GM12865 (cell line): ENCODE results near the gene MRPL51.

ENCODE experiments used
- DNase-seq: peaks from one replicate; pipeline ENCODE4 v3.0.0; 2010; ENCODE audit warnings: low read depth
- H3K4me3 ChIP-seq: 2 replicates; pipeline ENCODE4 v1.5.1; 2011; ENCODE audit warnings: mild to moderate bottlenecking, low read depth, low read length, control low read depth
- CTCF ChIP-seq: IDR thresholded peaks from 2 replicates; pipeline ENCODE4 v1.5.1; 2011; ENCODE audit warnings: low read length, control low read depth, low read depth, inconsistent platforms; ENCODE audit not compliant: insufficient read depth; ENCODE audit errors: missing control alignments

Gene MRPL51

GRCh38 chr12:6452944-6453630 is 40.0 kb downstream of the MRPL51 start:
- no peak for TF ChIP-seq CTCF
- H3K4me3 ChIP-seq, result peak overlapping the region; percentile 95

GRCh38 chr12:6452245-6452943 is 40.7 kb downstream of the MRPL51 start:
- TF ChIP-seq CTCF, result no peak
- H3K4me3 ChIP-seq, result peak overlapping the region; percentile 95
- peak; percentile 53 for DNase-seq

More at GRCh38 chr12:6452944-6453630, 40.0 kb downstream of the MRPL51 start:
- peak; percentile 76 for DNase-seq

GRCh38 chr12:6451348-6452244 is 41.5 kb downstream of the MRPL51 start, which contains the start of gene TAPBPL:
Gene TAPBPL (plus strand): TSS chr12:6452042. CDS start chr12:6452249, 207 bp downstream.
- peak within 1 kb of the TSS; percentile 95 for H3K4me3 ChIP-seq
- TF ChIP-seq CTCF, result no peak
- DNase-seq, result peak; percentile 95

GRCh38 chr12:6450869-6451347 is 42.2 kb downstream of the MRPL51 start:
- H3K4me3 ChIP-seq, result peak overlapping the region; percentile 95
- DNase-seq, result no peak
- TF ChIP-seq CTCF, result no peak

- no peak for TF ChIP-seq CTCF
- H3K4me3 ChIP-seq, result peak overlapping the region; percentile 95
- DNase-seq, result no peak
Measured at GRCh38 chr12:6450091-6450868, 42.8 kb downstream of the MRPL51 start.
